ENCODE results near the gene APBA1.

DNA sequence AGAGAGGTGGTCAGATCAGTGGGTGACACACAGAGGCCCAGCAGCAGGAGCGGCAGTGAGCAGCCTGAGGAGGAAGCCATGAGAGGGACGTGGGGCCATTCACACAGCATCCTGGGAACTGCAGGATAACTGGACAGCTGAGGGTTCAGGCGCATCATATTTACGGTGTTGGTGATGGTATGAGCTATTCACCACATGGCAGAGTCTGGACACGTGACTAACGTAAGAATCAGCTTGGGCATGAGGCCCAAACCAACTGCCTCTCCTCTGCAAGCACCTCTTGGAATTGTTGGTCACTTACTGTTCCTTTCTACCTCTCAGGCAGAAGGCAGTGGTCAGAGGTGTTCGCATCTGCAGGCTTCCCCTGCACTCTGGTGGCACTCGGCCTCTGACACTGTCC is 206.0 kb downstream of the APBA1 start:
- TF ChIP-seq, protein P1, sequence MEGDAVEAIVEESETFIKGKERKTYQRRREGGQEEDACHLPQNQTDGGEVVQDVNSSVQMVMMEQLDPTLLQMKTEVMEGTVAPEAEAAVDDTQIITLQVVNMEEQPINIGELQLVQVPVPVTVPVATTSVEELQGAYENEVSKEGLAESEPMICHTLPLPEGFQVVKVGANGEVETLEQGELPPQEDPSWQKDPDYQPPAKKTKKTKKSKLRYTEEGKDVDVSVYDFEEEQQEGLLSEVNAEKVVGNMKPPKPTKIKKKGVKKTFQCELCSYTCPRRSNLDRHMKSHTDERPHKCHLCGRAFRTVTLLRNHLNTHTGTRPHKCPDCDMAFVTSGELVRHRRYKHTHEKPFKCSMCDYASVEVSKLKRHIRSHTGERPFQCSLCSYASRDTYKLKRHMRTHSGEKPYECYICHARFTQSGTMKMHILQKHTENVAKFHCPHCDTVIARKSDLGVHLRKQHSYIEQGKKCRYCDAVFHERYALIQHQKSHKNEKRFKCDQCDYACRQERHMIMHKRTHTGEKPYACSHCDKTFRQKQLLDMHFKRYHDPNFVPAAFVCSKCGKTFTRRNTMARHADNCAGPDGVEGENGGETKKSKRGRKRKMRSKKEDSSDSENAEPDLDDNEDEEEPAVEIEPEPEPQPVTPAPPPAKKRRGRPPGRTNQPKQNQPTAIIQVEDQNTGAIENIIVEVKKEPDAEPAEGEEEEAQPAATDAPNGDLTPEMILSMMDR (IDR thresholded peaks at IDR 0.05) = no peak
- no peak for TF ChIP-seq POLR2A (IDR thresholded peaks at IDR 0.05)
